Measurements from ENCODE around the gene OARD1. TPM values are rescaled to one million over a fixed set of nuclear protein-coding genes. Genes with fewer than 3 reads are reported as not detected.

The OARD1 gene
- total and polyA plus RNA-seq, 2 of the 8 experiments (the other 6 are each of a cell fraction or from before 2014, with no cell fraction given), result 16.8 to 35.8 TPM

GRCh38 chr6:41014780-41015179 lies 57.4 kb downstream of the OARD1 start (continued):
- TF ChIP-seq SUZ12 (IDR thresholded peaks at IDR 0.05; ENCODE audit: low read length), result no peak
- TF ChIP-seq JUND (IDR thresholded peaks at IDR 0.05; ENCODE audit: low read length), result no peak
- TF ChIP-seq CTBP2 (IDR thresholded peaks at IDR 0.05; ENCODE audit: borderline replicate concordance, insufficient read depth, insufficient read length, low read length), result no peak

Other genes with a start within 250 kb of the OARD1 start
- gene UNC5CL, start 33.1 kb downstream of the OARD1 start, total RNA-seq (2021; fragmentation: NEBNext Ultra II Directional; extraction: Animal tissue kit (Norgen Biotek cat#: 25700)), result 1.3 and 1.4 TPM in 2 replicates
- 1.7 and 2.3 TPM in 2 replicates for gene UNC5CL, start 33.1 kb downstream of the OARD1 start, polyA plus RNA-seq (2011; rRNA removed)
- gene TSPO2, start 29.9 kb downstream of the OARD1 start, total RNA-seq (2021; fragmentation: NEBNext Ultra II Directional; extraction: Animal tissue kit (Norgen Biotek cat#: 25700)), result not detected in 2 replicates
- gene TSPO2, start 29.9 kb downstream of the OARD1 start, polyA plus RNA-seq (2011; rRNA removed), result not detected in 2 replicates
- not detected in 2 replicates for gene APOBEC2, start 19.2 kb downstream of the OARD1 start, total RNA-seq (2021; fragmentation: NEBNext Ultra II Directional; extraction: Animal tissue kit (Norgen Biotek cat#: 25700))
- not detected in 2 replicates for gene APOBEC2, start 19.2 kb downstream of the OARD1 start, polyA plus RNA-seq (2011; rRNA removed)
- gene NFYA, start 618 bp upstream of the OARD1 start, total RNA-seq (2021; fragmentation: NEBNext Ultra II Directional; extraction: Animal tissue kit (Norgen Biotek cat#: 25700)), result 33.7 and 35.5 TPM in 2 replicates
- 19.7 and 19.8 TPM in 2 replicates for gene NFYA, start 618 bp upstream of the OARD1 start, polyA plus RNA-seq (2011; rRNA removed)
- not detected in 2 replicates for gene TREML1, start 82.0 kb upstream of the OARD1 start, total RNA-seq (2021; fragmentation: NEBNext Ultra II Directional; extraction: Animal tissue kit (Norgen Biotek cat#: 25700))
- 0.08 and 0.30 TPM in 2 replicates for gene TREML1, start 82.0 kb upstream of the OARD1 start, polyA plus RNA-seq (2011; rRNA removed)
- not detected in 2 replicates for gene TREM2, start 90.8 kb upstream of the OARD1 start, total RNA-seq (2021; fragmentation: NEBNext Ultra II Directional; extraction: Animal tissue kit (Norgen Biotek cat#: 25700))
- gene TREM2, start 90.8 kb upstream of the OARD1 start, polyA plus RNA-seq (2011; rRNA removed), result 0.20 and 0.24 TPM in 2 replicates
- gene TREML2, start 128.8 kb upstream of the OARD1 start, total RNA-seq (2021; fragmentation: NEBNext Ultra II Directional; extraction: Animal tissue kit (Norgen Biotek cat#: 25700)), result 0.09 and 0.11 TPM in 2 replicates
- 0.18 and 0.22 TPM in 2 replicates for gene TREML2, start 128.8 kb upstream of the OARD1 start, polyA plus RNA-seq (2011; rRNA removed)
- gene TREML4, start 156.0 kb upstream of the OARD1 start, total RNA-seq (2021; fragmentation: NEBNext Ultra II Directional; extraction: Animal tissue kit (Norgen Biotek cat#: 25700)), result not detected in 2 replicates
- gene TREML4, start 156.0 kb upstream of the OARD1 start, polyA plus RNA-seq (2011; rRNA removed), result not detected in 2 replicates
- not detected in 2 replicates for gene TREM1, start 214.3 kb upstream of the OARD1 start, total RNA-seq (2021; fragmentation: NEBNext Ultra II Directional; extraction: Animal tissue kit (Norgen Biotek cat#: 25700))
- gene TREM1, start 214.3 kb upstream of the OARD1 start, polyA plus RNA-seq (2011; rRNA removed), result not detected in 2 replicates